IMR-90 (cell line): ENCODE results near the gene AGXT. TPM values are rescaled to one million over a fixed set of nuclear protein-coding genes. Genes with fewer than 3 reads are reported as not detected.
A peak's percentile ranks its signal among the peaks of the same experiment; 100 is the strongest.

Experiments used
- ATAC-seq: fragments of 200-7000 bp; cut with Tn5 transposase; 2 replicates; pipeline ENCODE4 v1.9.1; 2020; ENCODE audit warnings: low read depth, mild to moderate bottlenecking, moderate library complexity
- BruUV-seq: library from RNA; stranded (reverse); fragments of 400-500 nt; replicated peaks from 2 replicates; lab custom pipeline; 2021; lab: Mats Ljungman, UMichigan
- CTCF ChIA-PET: fragments of 300-600 bp; formaldehyde crosslinking; extraction: SDS; loops from one replicate; lab custom pipeline; 2021; ENCODE audit warnings: antibody characterized with exemption; lab: Yijun Ruan, JAX
- POLR2A ChIA-PET: fragments of 300-600 bp; sonication (Branson Sonifier 250); formaldehyde crosslinking; loops from one replicate; lab custom pipeline; 2022; ENCODE audit warnings: antibody characterized with exemption; ENCODE audit not compliant: unreplicated experiment; lab: Charles Lee
- DNase-seq: peaks from one replicate; pipeline ENCODE4 v3.0.0; 2013
- H2AFZ ChIP-seq: replicated peaks from 2 replicates; pipeline ENCODE3; 2013; ENCODE audit warnings: low read length, mild to moderate bottlenecking; ENCODE audit not compliant: poor library complexity
- H2AK5ac ChIP-seq: 2 replicates; pipeline ENCODE4 v1.6.1; 2013; ENCODE audit warnings: low read depth, low read length, inconsistent platforms
- H2AK9ac ChIP-seq: replicated peaks from 2 replicates; pipeline ENCODE3; 2013; ENCODE audit warnings: mild to moderate bottlenecking, low read depth, low read length, moderate library complexity; ENCODE audit not compliant: poor library complexity
- H2BK120ac ChIP-seq: 2 replicates; pipeline ENCODE4 v1.6.1; 2013; ENCODE audit warnings: low read depth, low read length, inconsistent platforms
- H2BK15ac ChIP-seq: 3 replicates; pipeline ENCODE4 v1.6.1; 2013; ENCODE audit warnings: low read depth, low read length, inconsistent platforms
- H2BK20ac ChIP-seq: 2 replicates; pipeline ENCODE4 v1.6.1; 2013; ENCODE audit warnings: low read depth, mild to moderate bottlenecking, inconsistent platforms, low read length, moderate library complexity
- H2BK5ac ChIP-seq: 2 replicates; pipeline ENCODE4 v1.6.1; 2013; ENCODE audit warnings: mild to moderate bottlenecking, low read depth, low read length, inconsistent platforms; ENCODE audit not compliant: poor library complexity, severe bottlenecking
- H3K14ac ChIP-seq: replicated peaks from 2 replicates; pipeline ENCODE4 v1.6.1; 2013; ENCODE audit warnings: low read depth, low read length, inconsistent platforms
- H3K18ac ChIP-seq: 2 replicates; pipeline ENCODE4 v1.6.1; 2013; ENCODE audit warnings: low read depth, low read length, control low read depth
- H3K23ac ChIP-seq: 2 replicates; pipeline ENCODE4 v1.6.1; 2013; ENCODE audit warnings: low read depth, low read length, inconsistent platforms
- H3K27ac ChIP-seq: 2 replicates; pipeline ENCODE4 v1.5.1; 2013; ENCODE audit warnings: mild to moderate bottlenecking, control low read depth, low read length; ENCODE audit not compliant: insufficient read depth
- H3K27me3 ChIP-seq: 2 replicates; pipeline ENCODE4 v1.6.1; 2013; ENCODE audit warnings: low read length; ENCODE audit not compliant: control insufficient read depth, insufficient read depth
- H3K36me3 ChIP-seq: 2 replicates; pipeline ENCODE4 v1.6.1; 2013; ENCODE audit warnings: low read length, mixed read lengths; ENCODE audit not compliant: control insufficient read depth, insufficient read depth
- H3K4ac ChIP-seq: 2 replicates; pipeline ENCODE4 v1.6.1; 2013; ENCODE audit warnings: low read depth, low read length, inconsistent platforms
- H3K4me1 ChIP-seq: 2 replicates; pipeline ENCODE4 v1.6.1; 2013; ENCODE audit warnings: low read length, mixed read lengths; ENCODE audit not compliant: control insufficient read depth, insufficient read depth
- H3K4me2 ChIP-seq: 2 replicates; pipeline ENCODE4 v1.6.1; 2013; ENCODE audit warnings: low read depth, mild to moderate bottlenecking, control low read depth, low read length, moderate library complexity
- H3K4me3 ChIP-seq: 2 replicates; pipeline ENCODE4 v1.5.1; 2013; ENCODE audit warnings: low read depth, mild to moderate bottlenecking, control low read depth, low read length, moderate library complexity; ENCODE audit not compliant: insufficient read depth
- H3K56ac ChIP-seq: 2 replicates; pipeline ENCODE4 v1.6.1; 2013; ENCODE audit warnings: low read length, inconsistent platforms; ENCODE audit not compliant: insufficient read depth; ENCODE audit errors: extremely low read depth
- H3K79me1 ChIP-seq, 2 experiments: 2 replicates each; pipeline ENCODE4 v1.6.1; 2013; ENCODE audit warnings: low read length in 2 of 2, inconsistent platforms in 1 of 2, low read depth in 1 of 2
- H3K9ac ChIP-seq: 2 replicates; pipeline ENCODE4 v1.6.1; 2013; ENCODE audit warnings: low read depth, low read length, control low read depth
- H3K9me1 ChIP-seq: 2 replicates; pipeline ENCODE4 v1.6.1; 2013; ENCODE audit warnings: low read length, inconsistent platforms; ENCODE audit not compliant: insufficient read depth
- H3K9me3 ChIP-seq: 2 replicates; pipeline ENCODE4 v1.6.1; 2013; ENCODE audit warnings: low read length; ENCODE audit not compliant: control insufficient read depth, insufficient read depth
- H4K20me1 ChIP-seq: 2 replicates; pipeline ENCODE4 v1.6.1; 2013; ENCODE audit warnings: low read length, inconsistent platforms; ENCODE audit not compliant: insufficient read depth
- H4K5ac ChIP-seq: 2 replicates; pipeline ENCODE4 v1.6.1; 2013; ENCODE audit warnings: mild to moderate bottlenecking, low read depth, low read length, control low read depth
- H4K8ac ChIP-seq, 2 experiments: 2 replicates each; pipeline ENCODE4 v1.6.1; 2013; ENCODE audit warnings: low read depth in 2 of 2, low read length in 2 of 2, control low read depth in 1 of 2, inconsistent platforms in 1 of 2
- H4K91ac ChIP-seq: 2 replicates; pipeline ENCODE4 v1.6.1; 2013; ENCODE audit warnings: low read depth, low read length, inconsistent platforms; ENCODE audit not compliant: insufficient read depth
- CHD1 ChIP-seq: IDR thresholded peaks from 2 replicates; pipeline ENCODE4 v1.6.1; 2012; ENCODE audit warnings: low read depth, low read length, improper control_type of control experiment
- FOS ChIP-seq: fragments of 150-350 bp; IDR thresholded peaks from 2 replicates; pipeline ENCODE4 v1.6.1; 2016; ENCODE audit warnings: low read depth, low read length
- MAFK ChIP-seq: IDR thresholded peaks from 2 replicates; pipeline ENCODE4 v1.6.1; 2012; ENCODE audit warnings: low read depth, low read length, improper control_type of control experiment
- RCOR1 ChIP-seq: IDR thresholded peaks from 2 replicates; pipeline ENCODE4 v1.6.1; 2012; ENCODE audit warnings: mild to moderate bottlenecking, low read length, improper control_type of control experiment; ENCODE audit not compliant: insufficient replicate concordance
- WGBS, 2 experiments: methylation state at CpG; one replicate each; pipeline versions ENCODE4 v1.1.5 to v1.1.7; 2013; ENCODE audit warnings: missing lambda C conversion rate in 2 of 2; ENCODE audit not compliant: insufficient read length in 1 of 2; ENCODE audit errors: extremely low coverage in 2 of 2; 5-methylcytosine and 5-hydroxymethylcytosine counted together
- dilution Hi-C: fragments of 300-500 bp; cut with HindIII; formaldehyde crosslinking; loops from one replicate; pipeline ENCODE4 v1.14.3; 2018; ENCODE audit warnings: low sequenced_read_pairs; ENCODE audit not compliant: unreplicated experiment
- in situ Hi-C: fragments of 300-500 bp; cut with MboI; formaldehyde crosslinking; loops from 3 replicates; pipeline ENCODE4 v1.14.3; 2019; ENCODE audit warnings: low sequenced_read_pairs, inconsistent platforms, mixed read lengths
- intact Hi-C: fragments of 100-400 bp; cut with micrococcal nuclease; formaldehyde crosslinking; loops from 2 replicates; pipeline ENCODE4 v1.10.0; 2022
- polyA plus RNA-seq, 3 experiments: library from polyadenylated mRNA; depleted of rRNA; stranded (reverse); fragments of >200 nt; gene quantifications; 2 replicates each; pipeline ENCODE4 v1.2.3, GENCODE V29; 2012; ENCODE audit warnings: low replicate concordance in 1 of 3
- total RNA-seq: library from RNA; depleted of rRNA; stranded (reverse); fragments of >200 nt; gene quantifications from 2 replicates; pipeline ENCODE4 v1.2.3, GENCODE V29; 2012

AGXT gene
- total and polyA plus RNA-seq, 2 of the 4 experiments (the other 2 are of a cell fraction) = not detected

- ATAC-seq = no peak
- Histone ChIP-seq H3K14ac (no peak overlapping the region), H3K9me3 (no peaks in the 10 kb centered on the region), H2BK120ac (no peak overlapping the region), H3K4me1 (peaks cover 4% of the 10 kb centered on the region; the same call in 1 of the 2 replicates), H4K8ac (no peak overlapping the region), H3K27me3 (peaks cover 36% of the 10 kb centered on the region), H2BK5ac (no peak overlapping the region), H3K79me1 (no peaks in the 10 kb centered on the region), H4K20me1 (no peaks in the 10 kb centered on the region; the same call in 1 of the 2 replicates), H2AK5ac (no peak overlapping the region), H3K23ac (no peak overlapping the region), H3K9ac (no peak overlapping the region), H3K56ac (no peak overlapping the region), H3K4me3 (peak overlapping the region; percentile 34; the same call in 1 of the 2 replicates), H3K9me1 (no peaks in the 10 kb centered on the region), H4K91ac (no peak overlapping the region), H2BK15ac (no peak overlapping the region), H3K4ac (no peak overlapping the region), H2AK9ac (no peak overlapping the region), H3K36me3 (no peaks in the 10 kb centered on the region), H3K27ac (no peak overlapping the region), H3K4me2 (peak overlapping the region; percentile 75), H3K18ac (no peak overlapping the region), H2BK20ac (no peak overlapping the region), H2AFZ (peak overlapping the region; percentile 87), H4K5ac (no peak overlapping the region)
- intact Hi-C loops = loop anchor here (2.0 kb wide), 1 partner anchor 265 kb away; no protein-coding TSS in a partner anchor
- WGBS, 2 experiments = 17% methylated on average over 19 of the region's 27 CpGs; no CpG with 5 or more reads in 1 of the 2 experiments
- in situ Hi-C loops = no loop called here
- no peak for DNase-seq
- dilution Hi-C loops = no loop called here
- TF ChIP-seq CHD1 (no peak), FOS (no peak), RCOR1 (no peak), MAFK (no peak)
- ChIA-PET POLR2A (no interaction called here), CTCF (no interaction called here)
- no TSS peak for BruUV-seq
These were observed 36.9 kb upstream of the AGXT start for GRCh38 chr2:240831594-240832204.
